ENCODE data around the gene ZFAND3. TPM values are rescaled to one million over a fixed set of nuclear protein-coding genes. Genes with fewer than 3 reads are reported as not detected.

ZFAND3 gene
- total RNA-seq, 1 experiment from 2014 or later, result 64.0 TPM

DNA sequence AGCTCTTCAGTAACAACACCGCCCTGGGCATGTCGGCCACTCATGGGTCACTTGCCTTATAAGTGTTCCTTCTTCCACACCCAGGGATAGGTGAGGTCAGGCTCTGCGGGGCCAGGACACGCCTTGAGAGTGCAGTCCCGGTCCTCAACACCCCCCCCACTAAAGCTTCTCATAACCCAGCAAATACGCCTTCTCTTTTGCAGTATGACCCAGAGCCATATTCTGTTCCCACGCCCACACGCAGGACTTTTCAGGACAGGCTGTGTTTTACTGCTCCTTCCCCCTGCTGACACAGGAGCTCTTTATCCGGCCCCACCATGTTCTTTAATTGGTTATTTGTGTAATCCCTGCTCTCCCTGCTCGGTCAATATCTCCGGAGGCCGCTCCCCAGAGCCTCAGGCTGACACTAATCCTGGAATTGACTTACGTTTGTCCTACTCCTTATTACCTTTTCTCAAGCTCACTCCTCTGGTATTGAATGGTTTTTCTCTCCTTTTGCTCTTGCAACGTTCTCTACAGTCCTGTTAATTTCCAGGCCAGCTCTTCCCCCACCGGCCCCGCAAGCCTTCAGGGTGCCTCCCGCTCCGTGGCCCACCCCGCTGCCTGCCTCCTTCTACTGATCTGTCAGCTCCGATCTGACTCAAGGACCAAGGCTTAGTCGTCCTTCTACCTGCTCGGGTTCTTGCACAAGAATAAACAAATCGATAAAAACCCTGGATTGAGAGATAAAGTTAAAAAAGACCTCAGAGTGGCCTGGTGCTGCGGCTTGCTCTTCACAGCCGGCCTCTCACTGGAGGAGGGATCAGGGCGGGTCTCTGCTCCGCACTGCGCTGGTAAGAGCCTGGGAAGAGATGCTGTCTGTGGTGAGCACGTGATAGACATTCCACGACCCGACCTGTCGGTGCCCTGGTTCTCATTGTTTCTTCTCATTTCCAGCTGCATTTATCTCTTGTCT, 357.5 kb downstream of the ZFAND3 start:
- no peaks in the 10 kb centered on the region for H3K36me3 ChIP-seq (ENCODE audit: insufficient read depth, low read length, poor library complexity, severe bottlenecking)
- H3K27ac ChIP-seq (ENCODE audit: low read depth, low read length, poor library complexity, severe bottlenecking), result no peak overlapping the region
- BruUV-seq (replicated peaks), result no TSS peak
- ChIA-PET CTCF (no interaction called here), POLR2A (ENCODE audit: low non-redundant PET) (no interaction called here)
- TF ChIP-seq EZH2 (IDR thresholded peaks at IDR 0.05; ENCODE audit: borderline replicate concordance, low read depth, low read length, poor library complexity, severe bottlenecking) (no peak), CTCF (conservative IDR thresholded peaks at IDR 0.05; ENCODE audit: low read depth, low read length) (no peak)
- intact Hi-C loops (cut with micrococcal nuclease; ENCODE audit: unreplicated experiment), result no loop called here
- H3K4me3 ChIP-seq (ENCODE audit: low read depth, low read length, poor library complexity, severe bottlenecking), result no peak overlapping the region
- no peaks in the 10 kb centered on the region for H3K4me1 ChIP-seq (ENCODE audit: insufficient read depth, low read length, poor library complexity, severe bottlenecking)
- no peaks in the 10 kb centered on the region for H3K9me3 ChIP-seq (ENCODE audit: low read depth, low read length, poor library complexity, severe bottlenecking)
- no peaks in the 10 kb centered on the region for H3K27me3 ChIP-seq (replicated peaks; ENCODE audit: insufficient read depth, low read depth, low read length, poor library complexity)
- peak; percentile 18 for DNase-seq (ENCODE audit: low spot score)

DNA sequence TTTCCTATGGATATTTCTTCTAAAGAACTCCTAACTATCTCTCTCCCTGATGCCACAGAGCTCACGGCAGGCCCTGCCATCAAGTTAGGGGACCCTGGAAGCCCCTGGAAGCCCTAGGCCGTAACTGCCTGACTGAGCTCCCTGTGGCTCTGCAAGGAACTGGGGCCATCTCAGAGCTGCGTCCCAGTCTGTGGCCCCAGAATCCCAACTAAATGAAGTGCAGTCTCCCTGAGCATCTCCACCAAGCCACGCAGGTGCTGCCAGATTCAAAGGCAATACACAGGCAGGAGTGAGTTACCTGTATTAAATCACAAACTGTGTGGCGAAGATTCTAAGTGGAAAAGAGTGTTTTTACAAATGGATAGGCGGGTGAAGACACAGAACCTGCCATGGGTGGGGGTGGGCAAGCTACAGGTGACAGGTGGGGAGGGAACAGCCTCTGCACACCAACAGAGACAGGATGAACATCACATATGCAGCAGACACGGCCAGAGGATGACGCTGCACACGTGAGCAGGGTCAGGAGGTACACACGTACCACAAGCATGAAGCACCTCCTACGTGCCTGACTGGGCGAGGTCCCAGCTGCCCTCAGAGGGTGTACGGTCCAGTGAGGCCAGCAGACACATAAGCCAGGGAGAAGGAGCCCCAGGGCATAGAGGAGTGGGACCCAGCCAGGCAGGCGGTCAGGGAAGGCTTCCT, 358.5 kb downstream of the ZFAND3 start:
- DNase-seq (ENCODE audit: low spot score), result no peak
- POLR2A ChIA-PET (ENCODE audit: low non-redundant PET), result no interaction called here
- no peaks in the 10 kb centered on the region for H3K9me3 ChIP-seq (ENCODE audit: low read depth, low read length, poor library complexity, severe bottlenecking)

GRCh38 chr6:38178584-38178886, 359.0 kb downstream of the ZFAND3 start:
- ChIA-PET POLR2A (ENCODE audit: low non-redundant PET) (no interaction called here), CTCF (no interaction called here)
- no peaks in the 10 kb centered on the region for H3K4me1 ChIP-seq (ENCODE audit: insufficient read depth, low read length, poor library complexity, severe bottlenecking)
- no peaks in the 10 kb centered on the region for H3K36me3 ChIP-seq (ENCODE audit: insufficient read depth, low read length, poor library complexity, severe bottlenecking)
- no peak for TF ChIP-seq CTCF (conservative IDR thresholded peaks at IDR 0.05; ENCODE audit: low read depth, low read length)
- no peak for TF ChIP-seq EZH2 (IDR thresholded peaks at IDR 0.05; ENCODE audit: borderline replicate concordance, low read depth, low read length, poor library complexity, severe bottlenecking)
- no peak overlapping the region for H3K4me3 ChIP-seq (ENCODE audit: low read depth, low read length, poor library complexity, severe bottlenecking)
- H3K27ac ChIP-seq (ENCODE audit: low read depth, low read length, poor library complexity, severe bottlenecking), result no peak overlapping the region
- no peaks in the 10 kb centered on the region for H3K27me3 ChIP-seq (replicated peaks; ENCODE audit: insufficient read depth, low read depth, low read length, poor library complexity)
- no peak for DNase-seq (ENCODE audit: low spot score)
- intact Hi-C loops (cut with micrococcal nuclease; ENCODE audit: unreplicated experiment), result no loop called here
- no peaks in the 10 kb centered on the region for H3K9me3 ChIP-seq (ENCODE audit: low read depth, low read length, poor library complexity, severe bottlenecking)
- BruUV-seq (replicated peaks), result no TSS peak

More for the DNA sequence above, 358.5 kb downstream of the ZFAND3 start:
- no peaks in the 10 kb centered on the region for H3K4me1 ChIP-seq (ENCODE audit: insufficient read depth, low read length, poor library complexity, severe bottlenecking)
- CTCF ChIA-PET, result no interaction called here
- no TSS peak for BruUV-seq (replicated peaks)
- intact Hi-C loops (cut with micrococcal nuclease; ENCODE audit: unreplicated experiment), result no loop called here
- H3K27me3 ChIP-seq (replicated peaks; ENCODE audit: insufficient read depth, low read depth, low read length, poor library complexity), result no peaks in the 10 kb centered on the region
- TF ChIP-seq CTCF (conservative IDR thresholded peaks at IDR 0.05; ENCODE audit: low read depth, low read length) (no peak), EZH2 (IDR thresholded peaks at IDR 0.05; ENCODE audit: borderline replicate concordance, low read depth, low read length, poor library complexity, severe bottlenecking) (no peak)
- H3K27ac ChIP-seq (ENCODE audit: low read depth, low read length, poor library complexity, severe bottlenecking), result no peak overlapping the region
- H3K36me3 ChIP-seq (ENCODE audit: insufficient read depth, low read length, poor library complexity, severe bottlenecking), result no peaks in the 10 kb centered on the region
- no peak overlapping the region for H3K4me3 ChIP-seq (ENCODE audit: low read depth, low read length, poor library complexity, severe bottlenecking)
